IPS DF 6.9 (cell line): ENCODE measurements around the gene RPL18.
A peak's percentile ranks its signal among the peaks of the same experiment; 100 is the strongest.

Experiments
- DNase-seq: peaks from one replicate; pipeline ENCODE4 v3.0.0-alpha.2; 2013; ENCODE audit warnings: low read depth, low spot score
- H3K27ac ChIP-seq: one replicate; pipeline ENCODE4 v1.5.1; 2013; ENCODE audit warnings: low read length, control low read depth
- H3K27me3 ChIP-seq: 2 replicates; pipeline ENCODE4 v1.6.1; 2013; ENCODE audit warnings: mild to moderate bottlenecking, low read length; ENCODE audit not compliant: control insufficient read depth, insufficient read depth
- H3K36me3 ChIP-seq: 2 replicates; pipeline ENCODE4 v1.6.1; 2013; ENCODE audit warnings: low read length; ENCODE audit not compliant: control insufficient read depth, insufficient read depth
- H3K4me1 ChIP-seq: 2 replicates; pipeline ENCODE4 v1.6.1; 2013; ENCODE audit warnings: low read length; ENCODE audit not compliant: control insufficient read depth, insufficient read depth
- H3K4me3 ChIP-seq: 2 replicates; pipeline ENCODE4 v1.5.1; 2013; ENCODE audit warnings: mild to moderate bottlenecking, low read length
- H3K9me3 ChIP-seq: 2 replicates; pipeline ENCODE4 v1.6.1; 2013; ENCODE audit warnings: low read length, inconsistent platforms; ENCODE audit not compliant: control insufficient read depth, insufficient read depth
- WGBS: extraction: QIAGEN DNeasy Blood & Tissue Kit; methylation state at CpG from one replicate; pipeline ENCODE4 v1.1.7; 2013; ENCODE audit warnings: mixed read lengths, missing lambda C conversion rate; ENCODE audit not compliant: insufficient read length, insufficient coverage; 5-methylcytosine and 5-hydroxymethylcytosine counted together

Gene RPL18

GRCh38 chr19:48629599-48630295, 10.8 kb upstream of the RPL18 start:
- Histone ChIP-seq H3K4me3 (no peak overlapping the region), H3K27ac (no peak overlapping the region), H3K4me1 (peaks cover 13% of the 10 kb centered on the region), H3K9me3 (no peaks in the 10 kb centered on the region), H3K36me3 (peaks cover 11% of the 10 kb centered on the region; the same call in 1 of the 2 replicates), H3K27me3 (no peaks in the 10 kb centered on the region)
- peak; percentile 98 for DNase-seq
- no CpG with 5 or more reads among the region's 48 CpGs for WGBS

GRCh38 chr19:48629297-48629598, 10.3 kb upstream of the RPL18 start:
- H3K4me1 ChIP-seq, result peaks cover 13% of the 10 kb centered on the region
- no peak overlapping the region for H3K4me3 ChIP-seq

DNA sequence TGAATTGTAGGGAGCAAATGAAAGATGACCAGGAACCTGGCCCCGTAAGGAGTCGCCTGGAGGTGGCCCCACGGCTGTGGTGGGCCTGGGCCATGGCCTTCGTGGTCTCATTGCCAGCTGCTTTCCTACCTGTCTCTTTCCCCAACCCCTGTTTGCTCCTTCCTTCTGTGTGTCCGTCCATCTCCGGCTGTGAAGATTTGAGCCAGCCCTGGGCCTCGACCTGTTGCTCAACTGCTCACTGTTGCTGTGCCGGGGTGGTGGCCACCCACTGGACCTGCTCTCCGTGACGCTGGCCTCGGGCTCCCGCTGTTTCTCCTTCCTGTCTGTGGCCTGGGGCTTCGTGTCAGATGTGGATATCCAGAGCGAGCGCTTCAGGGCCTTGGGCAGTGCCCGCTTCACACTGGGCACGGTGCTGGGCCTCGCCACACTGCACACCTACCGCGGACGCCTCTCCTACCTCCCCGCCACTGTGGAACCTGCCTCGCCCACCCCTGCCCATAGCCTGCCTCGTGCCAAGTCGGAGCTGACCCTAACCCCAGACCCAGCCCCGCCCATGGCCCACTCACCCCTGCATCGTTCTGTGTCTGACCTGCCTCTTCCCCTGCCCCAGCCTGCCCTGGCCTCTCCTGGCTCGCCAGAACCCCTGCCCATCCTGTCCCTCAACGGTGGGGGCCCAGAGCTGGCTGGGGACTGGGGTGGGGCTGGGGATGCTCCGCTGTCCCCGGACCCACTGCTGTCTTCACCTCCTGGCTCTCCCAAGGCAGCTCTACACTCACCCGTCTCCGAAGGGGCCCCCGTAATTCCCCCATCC, 9.7 kb upstream of the RPL18 start:
- H3K27me3 ChIP-seq, result no peaks in the 10 kb centered on the region
- WGBS, result no CpG with 5 or more reads among the region's 34 CpGs
- no peak for DNase-seq
- no peak overlapping the region for H3K4me3 ChIP-seq
- no peaks in the 10 kb centered on the region for H3K9me3 ChIP-seq
- peaks cover 11% of the 10 kb centered on the region; the same call in 1 of the 2 replicates for H3K36me3 ChIP-seq
- no peak overlapping the region for H3K27ac ChIP-seq
- H3K4me1 ChIP-seq, result peaks cover 10% of the 10 kb centered on the region

More at GRCh38 chr19:48629297-48629598, 10.3 kb upstream of the RPL18 start:
- Histone ChIP-seq H3K27me3 (no peaks in the 10 kb centered on the region), H3K9me3 (no peaks in the 10 kb centered on the region), H3K36me3 (peaks cover 11% of the 10 kb centered on the region; the same call in 1 of the 2 replicates), H3K27ac (no peak overlapping the region)
- no CpG with 5 or more reads among the region's 22 CpGs for WGBS
- DNase-seq, result no peak

GRCh38 chr19:48627865-48628314, 8.9 kb upstream of the RPL18 start:
- no peaks in the 10 kb centered on the region for H3K27me3 ChIP-seq
- no peak for DNase-seq
- H3K4me1 ChIP-seq, result peaks cover 10% of the 10 kb centered on the region
- no peak overlapping the region for H3K27ac ChIP-seq
- H3K36me3 ChIP-seq, result peaks cover 11% of the 10 kb centered on the region; the same call in 1 of the 2 replicates
- H3K4me3 ChIP-seq, result no peak overlapping the region
- H3K9me3 ChIP-seq, result no peaks in the 10 kb centered on the region
- WGBS, result no CpG with 5 or more reads among the region's 17 CpGs

- Histone ChIP-seq H3K27ac (no peak overlapping the region), H3K27me3 (no peaks in the 10 kb centered on the region), H3K4me1 (peaks cover 10% of the 10 kb centered on the region), H3K4me3 (no peak overlapping the region), H3K9me3 (no peaks in the 10 kb centered on the region), H3K36me3 (peaks cover 11% of the 10 kb centered on the region; the same call in 1 of the 2 replicates)
- no CpG with 5 or more reads among the region's 6 CpGs for WGBS
- DNase-seq, result no peak
Measured at GRCh38 chr19:48627201-48627864, 8.4 kb upstream of the RPL18 start.

DNA sequence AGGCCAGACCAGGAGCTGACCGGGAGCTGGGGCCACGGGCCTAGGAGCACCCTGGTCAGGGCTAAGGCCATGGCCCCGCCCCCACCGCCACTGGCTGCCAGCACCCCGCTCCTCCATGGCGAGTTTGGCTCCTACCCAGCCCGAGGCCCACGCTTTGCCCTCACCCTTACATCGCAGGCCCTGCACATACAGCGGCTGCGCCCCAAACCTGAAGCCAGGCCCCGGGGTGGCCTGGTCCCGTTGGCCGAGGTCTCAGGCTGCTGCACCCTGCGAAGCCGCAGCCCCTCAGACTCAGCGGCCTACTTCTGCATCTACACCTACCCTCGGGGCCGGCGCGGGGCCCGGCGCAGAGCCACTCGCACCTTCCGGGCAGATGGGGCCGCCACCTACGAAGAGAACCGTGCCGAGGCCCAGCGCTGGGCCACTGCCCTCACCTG, 6.9 kb upstream of the RPL18 start:
- Histone ChIP-seq H3K4me3 (no peak overlapping the region), H3K27me3 (no peaks in the 10 kb centered on the region), H3K36me3 (peaks cover 11% of the 10 kb centered on the region; the same call in 1 of the 2 replicates), H3K4me1 (peaks cover 7% of the 10 kb centered on the region), H3K9me3 (no peaks in the 10 kb centered on the region), H3K27ac (no peak overlapping the region)
- DNase-seq, result no peak
- no CpG with 5 or more reads among the region's 30 CpGs for WGBS

GRCh38 chr19:48624791-48625723, 6.1 kb upstream of the RPL18 start:
- Histone ChIP-seq H3K36me3 (peaks cover 11% of the 10 kb centered on the region; the same call in 1 of the 2 replicates), H3K27me3 (no peaks in the 10 kb centered on the region), H3K4me3 (peak overlapping the region; percentile 80; the same call in 1 of the 2 replicates), H3K9me3 (no peaks in the 10 kb centered on the region), H3K27ac (no peak overlapping the region), H3K4me1 (peaks cover 7% of the 10 kb centered on the region)
- no CpG with 5 or more reads among the region's 24 CpGs for WGBS
- DNase-seq, result no peak

DNA sequence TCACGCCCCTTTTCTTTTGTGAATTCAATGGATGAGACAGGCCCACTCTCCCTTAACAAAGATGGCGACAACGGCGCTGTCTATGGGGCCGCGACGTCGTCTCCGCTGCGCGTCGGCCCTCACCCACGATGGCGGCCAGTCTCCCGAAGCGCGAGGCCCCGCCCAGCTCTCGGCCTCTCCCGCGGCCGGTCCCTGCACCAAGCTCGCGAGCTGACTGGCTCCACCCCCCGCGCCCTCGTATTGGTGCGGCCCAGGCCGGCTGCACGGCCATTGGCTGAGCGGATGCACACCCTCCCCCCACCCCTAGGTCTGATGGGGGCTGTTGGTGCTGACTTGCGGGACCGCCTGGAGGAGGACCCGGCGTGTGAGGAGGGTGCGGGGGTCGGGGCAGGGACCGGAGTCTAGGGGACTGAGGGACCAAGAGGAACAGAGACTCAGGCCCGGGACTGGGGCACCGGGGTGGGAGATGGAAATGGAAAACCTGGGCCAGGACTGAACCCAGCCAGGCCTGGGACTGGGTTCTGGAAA, 5.2 kb upstream of the RPL18 start:
- Histone ChIP-seq H3K9me3 (no peaks in the 10 kb centered on the region), H3K27me3 (no peaks in the 10 kb centered on the region), H3K36me3 (peaks cover 9% of the 10 kb centered on the region; the same call in 1 of the 2 replicates), H3K27ac (no peak overlapping the region), H3K4me3 (peak overlapping the region; percentile 80; the same call in 1 of the 2 replicates), H3K4me1 (peaks cover 3% of the 10 kb centered on the region)
- WGBS, result no CpG with 5 or more reads among the region's 40 CpGs
- peak; percentile 98 for DNase-seq

DNA sequence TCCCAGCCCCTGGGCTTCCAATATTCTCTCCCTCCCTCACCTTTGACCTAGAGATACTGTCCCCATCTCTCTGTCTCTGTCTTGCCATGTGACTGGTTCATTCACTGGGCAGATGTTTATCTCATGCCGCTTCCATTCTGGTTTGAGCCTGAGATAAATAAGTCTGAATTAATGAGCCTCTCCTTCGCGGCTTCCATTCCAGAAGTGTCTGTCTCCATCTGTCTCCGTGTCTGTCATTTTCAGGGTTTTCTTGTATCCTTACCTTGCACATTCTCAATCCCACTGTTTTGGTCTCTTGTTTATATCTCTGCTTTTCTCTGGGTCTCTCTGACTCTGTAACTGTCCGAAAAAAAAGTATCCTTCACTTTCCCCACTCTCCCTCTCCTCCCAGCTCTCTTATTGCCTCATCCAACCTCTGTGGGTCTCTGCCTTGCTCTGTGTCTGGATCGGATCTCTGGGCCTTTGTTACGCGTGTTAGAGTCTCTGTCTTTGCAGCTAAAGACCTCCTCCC, 4.6 kb upstream of the RPL18 start:
- no peak for DNase-seq
- H3K9me3 ChIP-seq, result no peaks in the 10 kb centered on the region
- H3K4me1 ChIP-seq, result peaks cover 1% of the 10 kb centered on the region
- H3K36me3 ChIP-seq, result peaks cover 7% of the 10 kb centered on the region; the same call in 1 of the 2 replicates
- H3K27ac ChIP-seq, result no peak overlapping the region
- H3K27me3 ChIP-seq, result no peaks in the 10 kb centered on the region
- no peak overlapping the region; the same call in 1 of the 2 replicates for H3K4me3 ChIP-seq
- WGBS, result no CpG with 5 or more reads among the region's 8 CpGs
